ENCODE data around the gene SMIM35.

Gene SMIM35

GRCh38 chr11:118112711-118113430 lies 26.1 kb upstream of the SMIM35 start:
- Histone ChIP-seq H3K36me3 (no peaks in the 10 kb centered on the region), H3K27me3 (peaks cover 8% of the 10 kb centered on the region), H3K9me3 (no peaks in the 10 kb centered on the region), H3K4me1 (ENCODE audit: control insufficient read depth in 1 of 2, insufficient read depth in 1 of 2, low read depth in 1 of 2, low read length in 1 of 2) (no peaks in the 10 kb centered on the region), H3K4me3 (ENCODE audit: low read depth in 1 of 2, low read length in 1 of 2) (no peak overlapping the region), H3K27ac (no peak overlapping the region)
- TF ChIP-seq CTCF (IDR thresholded peaks at IDR 0.05) = no peak

- H3K9me3 ChIP-seq = no peaks in the 10 kb centered on the region
- H3K4me3 ChIP-seq (ENCODE audit: low read depth in 1 of 2, low read length in 1 of 2) = no peak overlapping the region
- TF ChIP-seq CTCF (IDR thresholded peaks at IDR 0.05) = no peak
- H3K4me1 ChIP-seq (ENCODE audit: control insufficient read depth in 1 of 2, insufficient read depth in 1 of 2, low read depth in 1 of 2, low read length in 1 of 2) = no peaks in the 10 kb centered on the region
- H3K36me3 ChIP-seq = no peaks in the 10 kb centered on the region
- no peaks in the 10 kb centered on the region for H3K27me3 ChIP-seq
- no peak overlapping the region for H3K27ac ChIP-seq
These were observed 24.9 kb upstream of the SMIM35 start for GRCh38 chr11:118111744-118112035.

- Histone ChIP-seq H3K4me3 (ENCODE audit: low read depth in 1 of 2, low read length in 1 of 2) (no peak overlapping the region), H3K36me3 (no peaks in the 10 kb centered on the region), H3K27me3 (no peaks in the 10 kb centered on the region), H3K27ac (no peak overlapping the region), H3K4me1 (ENCODE audit: control insufficient read depth in 1 of 2, insufficient read depth in 1 of 2, low read depth in 1 of 2, low read length in 1 of 2) (no peaks in the 10 kb centered on the region), H3K9me3 (no peaks in the 10 kb centered on the region)
- TF ChIP-seq CTCF (IDR thresholded peaks at IDR 0.05) = no peak
These were observed 24.4 kb upstream of the SMIM35 start for GRCh38 chr11:118111019-118111743.

GRCh38 chr11:118109231-118109630 lies 22.5 kb upstream of the SMIM35 start:
- H3K4me3 ChIP-seq (ENCODE audit: low read depth in 1 of 2, low read length in 1 of 2) = no peak overlapping the region
- H3K27ac ChIP-seq = no peak overlapping the region
- H3K9me3 ChIP-seq = no peaks in the 10 kb centered on the region
- H3K4me1 ChIP-seq (ENCODE audit: control insufficient read depth in 1 of 2, insufficient read depth in 1 of 2, low read depth in 1 of 2, low read length in 1 of 2) = no peaks in the 10 kb centered on the region
- H3K27me3 ChIP-seq = no peaks in the 10 kb centered on the region
- TF ChIP-seq CTCF (IDR thresholded peaks at IDR 0.05) = no peak
- H3K36me3 ChIP-seq = no peaks in the 10 kb centered on the region

GRCh38 chr11:118108513-118108912 lies 21.8 kb upstream of the SMIM35 start:
- TF ChIP-seq CTCF (IDR thresholded peaks at IDR 0.05) = no peak
- no peaks in the 10 kb centered on the region for H3K4me1 ChIP-seq (ENCODE audit: control insufficient read depth in 1 of 2, insufficient read depth in 1 of 2, low read depth in 1 of 2, low read length in 1 of 2)
- H3K36me3 ChIP-seq = no peaks in the 10 kb centered on the region
- no peak overlapping the region for H3K4me3 ChIP-seq (ENCODE audit: low read depth in 1 of 2, low read length in 1 of 2)
- H3K9me3 ChIP-seq = no peaks in the 10 kb centered on the region
- H3K27me3 ChIP-seq = no peaks in the 10 kb centered on the region
- H3K27ac ChIP-seq = no peak overlapping the region

Data from neutrophil (primary cell).